Body of pancreas (tissue), 4 donors: ENCODE results near the gene SLC39A10. TPM values are rescaled to one million over a fixed set of nuclear protein-coding genes. Genes with fewer than 3 reads are reported as not detected.

Source experiments
- ATAC-seq: fragments of 150-250 bp; one replicate; pipeline ENCODE4 v1.9.1; 2016
- DNase-seq, 4 donors: peaks; one replicate each; pipeline ENCODE4 v3.0.0-alpha.2; 2019
- H3K27ac ChIP-seq, 4 donors: fragments of 200-600 bp; sonication (generic); 1 replicate in 3 of 4; 2 replicates in 1 of 4; pipeline versions ENCODE4 v1.5.1 to v1.6.1; 2016 to 2019; ENCODE audit warnings: mild to moderate bottlenecking in 1 of 4, mixed read lengths in 1 of 4, moderate library complexity in 1 of 4
- H3K27me3 ChIP-seq, 2 donors: fragments of 200-600 bp; sonication (generic); one replicate each; pipeline ENCODE4 v1.6.0; 2016; ENCODE audit warnings: mild to moderate bottlenecking in 1 of 2
- H3K36me3 ChIP-seq, 2 donors: fragments of 200-600 bp; sonication (generic); replicated peaks in 1 of 2; 2 replicates each; pipeline ENCODE4 v1.5.1; 2016; ENCODE audit warnings: low read depth in 2 of 2; ENCODE audit not compliant: insufficient read depth in 1 of 2
- H3K4me1 ChIP-seq: fragments of 200-600 bp; sonication (generic); one replicate; pipeline ENCODE4 v1.6.0; 2016
- H3K4me3 ChIP-seq, 2 donors: fragments of 200-600 bp; sonication (generic); 1 replicate in 1 of 2; 2 replicates in 1 of 2; pipeline ENCODE4 v1.5.1; 2016 to 2019
- H3K9me3 ChIP-seq, 3 donors: fragments of 200-600 bp; sonication (generic); 1 replicate in 2 of 3; 2 replicates in 1 of 3; pipeline ENCODE4 v1.5.1; 2016
- POLR2A ChIP-seq, 3 donors: fragments of 450-650 bp; IDR thresholded peaks; one replicate each; pipeline ENCODE4 v1.6.1; 2016; ENCODE audit warnings: antibody characterized with exemption in 3 of 3, mild to moderate bottlenecking in 2 of 3
- WGBS, 2 donors: methylation state at CpG; one replicate each; pipeline ENCODE4 v1.1.5; 2017; 5-methylcytosine and 5-hydroxymethylcytosine counted together
- intact Hi-C: fragments of 100-400 bp; cut with DNase I; formaldehyde crosslinking; loops from one replicate; pipeline ENCODE4 v1.15.1; 2023
- total RNA-seq, 2 donors: library from RNA; depleted of rRNA; stranded (reverse); fragments of >200 nt; gene quantifications; one replicate each; pipeline ENCODE4 v1.1.0, GENCODE V29; 2016
- TF ChIP-seq, protein P1 (sequence below), 7 experiments: fragments of 450-650 bp in 4 of 7; fragments of 200-600 bp in 3 of 7; sonication (generic) in 3 of 7; IDR thresholded peaks; one replicate each; pipeline ENCODE4 v1.5.1; 2016 to 2019; ENCODE audit warnings: antibody characterized with exemption in 7 of 7

Gene SLC39A10
- total RNA-seq, 2 donors from 2014 or later = 17.8 to 18.7 TPM

DNA sequence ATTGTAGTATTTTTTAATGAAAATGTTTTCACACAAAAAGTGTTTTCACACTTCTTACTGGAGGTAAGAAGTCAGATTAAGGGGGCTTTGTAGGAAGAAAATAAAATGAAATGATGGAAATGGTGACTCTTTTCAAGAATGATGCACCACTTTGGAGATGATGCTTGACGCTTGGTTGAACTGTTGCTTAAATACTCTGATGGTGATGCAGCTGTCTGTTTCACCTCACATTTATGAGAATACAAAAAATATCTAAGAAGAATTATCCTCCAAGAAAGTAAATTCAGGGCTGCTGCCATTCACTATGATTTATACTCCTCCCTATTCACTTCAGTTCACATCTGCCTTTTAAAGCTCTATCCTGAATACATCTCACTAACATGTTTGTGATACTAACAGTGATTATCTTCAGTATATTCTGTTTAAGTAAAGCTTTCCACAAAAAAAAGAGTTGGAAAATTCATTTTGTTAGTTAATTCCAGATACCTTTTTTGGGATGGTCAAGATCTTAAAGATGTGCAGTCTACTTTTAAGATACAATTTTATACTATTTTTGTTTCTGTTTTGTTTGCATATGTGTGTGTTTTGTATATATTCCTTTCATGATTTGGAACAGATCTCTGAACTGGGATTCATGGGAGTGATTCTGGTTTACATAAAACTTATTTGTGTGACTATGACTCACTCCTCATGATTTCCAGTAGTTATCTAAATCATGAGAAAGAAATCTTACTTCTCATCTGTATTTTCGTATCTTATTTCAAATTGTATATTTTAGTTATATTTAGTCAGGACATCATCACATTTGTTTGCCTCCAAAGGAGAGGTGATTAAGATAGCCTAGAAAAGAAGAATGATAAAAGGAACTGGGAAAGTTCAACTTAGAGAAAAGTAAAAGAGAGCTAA, 53.1 kb downstream of the SLC39A10 start:
- no peaks in the 10 kb centered on the region for H3K9me3 ChIP-seq
- no peak overlapping the region for H3K4me3 ChIP-seq
- no peak overlapping the region for H3K27ac ChIP-seq
- H3K36me3 ChIP-seq = peaks cover 0 to 11% of the 10 kb centered on the region in 2 donors
- H3K27me3 ChIP-seq = no peaks in the 10 kb centered on the region
- no peak for TF ChIP-seq POLR2A (IDR thresholded peaks at IDR 0.05)
- TF ChIP-seq, protein P1, sequence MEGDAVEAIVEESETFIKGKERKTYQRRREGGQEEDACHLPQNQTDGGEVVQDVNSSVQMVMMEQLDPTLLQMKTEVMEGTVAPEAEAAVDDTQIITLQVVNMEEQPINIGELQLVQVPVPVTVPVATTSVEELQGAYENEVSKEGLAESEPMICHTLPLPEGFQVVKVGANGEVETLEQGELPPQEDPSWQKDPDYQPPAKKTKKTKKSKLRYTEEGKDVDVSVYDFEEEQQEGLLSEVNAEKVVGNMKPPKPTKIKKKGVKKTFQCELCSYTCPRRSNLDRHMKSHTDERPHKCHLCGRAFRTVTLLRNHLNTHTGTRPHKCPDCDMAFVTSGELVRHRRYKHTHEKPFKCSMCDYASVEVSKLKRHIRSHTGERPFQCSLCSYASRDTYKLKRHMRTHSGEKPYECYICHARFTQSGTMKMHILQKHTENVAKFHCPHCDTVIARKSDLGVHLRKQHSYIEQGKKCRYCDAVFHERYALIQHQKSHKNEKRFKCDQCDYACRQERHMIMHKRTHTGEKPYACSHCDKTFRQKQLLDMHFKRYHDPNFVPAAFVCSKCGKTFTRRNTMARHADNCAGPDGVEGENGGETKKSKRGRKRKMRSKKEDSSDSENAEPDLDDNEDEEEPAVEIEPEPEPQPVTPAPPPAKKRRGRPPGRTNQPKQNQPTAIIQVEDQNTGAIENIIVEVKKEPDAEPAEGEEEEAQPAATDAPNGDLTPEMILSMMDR (IDR thresholded peaks at IDR 0.05) = no peak
- WGBS, 2 donors = 73 to 78% methylated on average over 2 of the region's 2 CpGs
- ATAC-seq (no peak), DNase-seq (no peak)
- H3K4me1 ChIP-seq = no peaks in the 10 kb centered on the region
- intact Hi-C loops = no loop called here

DNA sequence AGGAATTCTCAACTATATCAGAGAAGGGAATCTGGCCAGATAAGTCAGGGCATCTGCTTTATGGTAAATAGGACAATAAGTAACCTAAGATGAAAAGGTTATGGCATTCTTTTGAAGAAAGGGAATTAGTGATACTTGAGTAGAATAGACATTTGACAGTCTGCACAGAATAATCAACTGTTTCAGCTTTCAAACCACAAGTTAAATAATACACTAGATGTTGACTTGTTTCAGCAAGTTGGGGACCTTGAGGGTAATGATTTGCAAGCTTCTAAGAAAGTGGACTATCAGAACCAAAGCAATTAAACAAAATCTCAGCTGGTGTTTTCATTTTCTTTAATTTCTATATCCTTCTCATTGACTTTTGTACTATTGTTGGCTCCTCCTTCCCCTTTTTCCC, 54.5 kb downstream of the SLC39A10 start:
- H3K9me3 ChIP-seq = no peaks in the 10 kb centered on the region
- no peak for ATAC-seq
- no peak for TF ChIP-seq POLR2A (IDR thresholded peaks at IDR 0.05)
- TF ChIP-seq, protein P1 (IDR thresholded peaks at IDR 0.05) = no peak
- H3K4me1 ChIP-seq = no peaks in the 10 kb centered on the region
- H3K27me3 ChIP-seq = no peaks in the 10 kb centered on the region
- intact Hi-C loops = no loop called here
- peaks cover 0 to 11% of the 10 kb centered on the region in 2 donors for H3K36me3 ChIP-seq
- no peak overlapping the region for H3K4me3 ChIP-seq
- no peak overlapping the region for H3K27ac ChIP-seq
- no peak for DNase-seq

DNA sequence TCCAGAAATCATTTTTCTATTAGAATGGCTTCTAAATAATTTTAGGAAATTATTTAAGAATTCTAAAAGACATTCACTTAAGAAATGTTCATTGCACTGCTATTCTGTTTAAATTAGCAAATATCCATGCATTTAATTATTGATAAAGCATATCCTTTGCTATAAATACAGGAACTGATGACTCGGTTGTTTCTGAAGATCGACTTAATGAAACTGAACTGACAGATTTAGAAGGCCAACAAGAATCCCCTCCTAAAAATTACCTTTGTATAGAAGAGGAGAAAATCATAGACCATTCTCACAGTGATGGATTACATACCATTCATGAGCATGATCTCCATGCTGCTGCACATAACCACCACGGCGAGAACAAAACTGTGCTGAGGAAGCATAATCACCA, 59.4 kb downstream of the SLC39A10 start:
- Histone ChIP-seq H3K4me1 (no peaks in the 10 kb centered on the region), H3K9me3 (no peaks in the 10 kb centered on the region), H3K36me3 (peaks cover 0 to 7% of the 10 kb centered on the region in 2 donors), H3K27ac (no peak overlapping the region), H3K27me3 (no peaks in the 10 kb centered on the region), H3K4me3 (no peak overlapping the region)
- ATAC-seq (no peak), DNase-seq (no peak)
- no peak for TF ChIP-seq POLR2A (IDR thresholded peaks at IDR 0.05)
- TF ChIP-seq, protein P1 (IDR thresholded peaks at IDR 0.05) = no peak
- WGBS, 2 donors = 92 to 97% methylated on average over 4 of the region's 4 CpGs
- intact Hi-C loops = no loop called here

DNA sequence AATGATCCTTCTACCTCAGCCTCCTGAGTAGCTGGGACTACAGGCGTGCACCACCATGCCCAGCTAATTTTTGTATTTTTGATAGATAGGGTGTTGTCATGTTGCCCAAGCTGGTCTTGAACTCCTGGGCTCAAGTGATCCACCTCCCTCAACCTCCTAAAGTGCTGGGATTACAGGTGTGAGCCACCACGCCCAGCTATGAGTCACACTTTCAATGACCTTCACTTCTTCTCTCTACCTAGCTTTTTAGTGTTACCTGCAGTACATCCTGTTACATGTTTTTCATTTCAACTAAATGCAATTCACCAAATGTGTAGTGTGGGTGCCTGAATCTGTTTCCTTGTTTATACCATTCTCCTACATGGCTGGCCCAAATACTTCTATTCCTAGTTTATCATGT, 64.0 kb downstream of the SLC39A10 start:
- DNase-seq (no peak), ATAC-seq (no peak)
- H3K4me1 ChIP-seq = no peaks in the 10 kb centered on the region
- TF ChIP-seq POLR2A (IDR thresholded peaks at IDR 0.05) = no peak
- TF ChIP-seq, protein P1 (IDR thresholded peaks at IDR 0.05) = no peak
- intact Hi-C loops = no loop called here
- H3K4me3 ChIP-seq = no peak overlapping the region
- H3K36me3 ChIP-seq = no peaks in the 10 kb centered on the region
- H3K27me3 ChIP-seq = no peaks in the 10 kb centered on the region
- no peaks in the 10 kb centered on the region for H3K9me3 ChIP-seq
- 86 to 98% methylated on average over 2 of the region's 2 CpGs for WGBS, 2 donors
- no peak overlapping the region for H3K27ac ChIP-seq

DNA sequence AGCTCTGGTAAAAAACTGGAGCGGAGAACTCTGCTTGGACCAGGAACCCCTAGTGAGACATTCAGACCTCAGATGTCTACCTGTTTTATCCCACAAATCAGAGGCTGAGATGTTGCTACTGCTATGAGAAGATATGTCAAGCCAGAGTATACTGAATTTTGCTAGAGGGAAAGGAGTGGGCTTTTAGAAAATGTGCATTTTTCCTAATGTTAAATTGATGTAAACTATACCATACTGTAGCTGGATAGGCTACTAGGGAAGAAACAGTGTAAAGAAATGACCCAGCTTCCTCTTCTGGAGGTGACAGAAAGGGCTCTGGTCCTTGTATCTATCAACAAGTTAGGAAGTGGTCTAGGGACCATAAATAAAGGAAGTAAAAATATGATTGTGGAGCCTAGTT, 65.0 kb downstream of the SLC39A10 start:
- TF ChIP-seq, protein P1 (IDR thresholded peaks at IDR 0.05) = no peak
- no peak for TF ChIP-seq POLR2A (IDR thresholded peaks at IDR 0.05)
- H3K4me1 ChIP-seq = no peaks in the 10 kb centered on the region
- H3K27ac ChIP-seq = no peak overlapping the region
- no peaks in the 10 kb centered on the region for H3K36me3 ChIP-seq
- 94 to 96% methylated on average over 1 of the region's 1 CpG for WGBS, 2 donors
- no peak overlapping the region for H3K4me3 ChIP-seq
- H3K9me3 ChIP-seq = no peaks in the 10 kb centered on the region
- no peak for ATAC-seq
- no peak for DNase-seq
- intact Hi-C loops = no loop called here
- H3K27me3 ChIP-seq = no peaks in the 10 kb centered on the region
